HepG2 (cell line): Measurements from ENCODE around the gene TOM1L2. TPM values are rescaled to one million over a fixed set of nuclear protein-coding genes. Genes with fewer than 3 reads are reported as not detected.

ENCODE experiments used
- FOXJ3 ChIP-seq: sonication (generic); formaldehyde crosslinking; IDR thresholded peaks from 2 replicates; pipeline ENCODE4 v1.4.0; 2020; ENCODE audit warnings: missing genetic modification reagents, mild to moderate bottlenecking, borderline replicate concordance
- GFI1 ChIP-seq: sonication (generic); formaldehyde crosslinking; IDR thresholded peaks from 2 replicates; pipeline ENCODE4 v1.5.0; 2020; ENCODE audit warnings: missing genetic modification reagents, mild to moderate bottlenecking, borderline replicate concordance
- HDAC2 ChIP-seq: sonication (generic); formaldehyde crosslinking; IDR thresholded peaks from 2 replicates; pipeline ENCODE4 v1.4.0; 2020; ENCODE audit warnings: missing genetic modification reagents
- NCOR1 ChIP-seq: fragments of 200-600 bp; sonication (generic); IDR thresholded peaks from 2 replicates; pipeline ENCODE4 v1.7.0; 2017; ENCODE audit warnings: antibody characterized with exemption, low read length, borderline replicate concordance
- NR2F6 ChIP-seq, 2 experiments: IDR thresholded peaks; 2 replicates each; pipeline ENCODE4 v1.6.1; 2016; ENCODE audit warnings: antibody characterized with exemption in 1 of 2, mild to moderate bottlenecking in 1 of 2
- RARA ChIP-seq: IDR thresholded peaks from 2 replicates; pipeline ENCODE4 v1.6.1; 2016; ENCODE audit warnings: missing genetic modification reagents, missing compliant biosample characterization
- RXRB ChIP-seq: IDR thresholded peaks from 2 replicates; pipeline ENCODE4 v1.6.1; 2016; ENCODE audit warnings: borderline replicate concordance, missing genetic modification reagents, missing compliant biosample characterization
- SAP130 ChIP-seq: IDR thresholded peaks from 2 replicates; pipeline ENCODE4 v1.6.1; 2016; ENCODE audit warnings: low read depth
- TBX2 ChIP-seq: sonication (generic); formaldehyde crosslinking; IDR thresholded peaks from 2 replicates; pipeline ENCODE4 v1.5.0; 2020; ENCODE audit warnings: missing genetic modification reagents, mild to moderate bottlenecking, borderline replicate concordance
- ZFY ChIP-seq: sonication (generic); formaldehyde crosslinking; IDR thresholded peaks from 2 replicates; pipeline ENCODE4 v1.4.0; 2020; ENCODE audit warnings: missing genetic modification reagents
- ZMYM2 ChIP-seq: sonication (generic); formaldehyde crosslinking; IDR thresholded peaks from 2 replicates; pipeline ENCODE4 v1.8.0; 2022; ENCODE audit warnings: mild to moderate bottlenecking, missing genetic modification reagents
- ZNF331 ChIP-seq: sonication (generic); formaldehyde crosslinking; IDR thresholded peaks from 2 replicates; pipeline ENCODE4 v1.4.0; 2020; ENCODE audit warnings: missing genetic modification reagents
- ZNF33B ChIP-seq: sonication (generic); formaldehyde crosslinking; IDR thresholded peaks from 2 replicates; pipeline ENCODE4 v1.5.1; 2020; ENCODE audit warnings: mild to moderate bottlenecking, missing genetic modification reagents
- ZNF749 ChIP-seq: sonication (generic); formaldehyde crosslinking; IDR thresholded peaks from 2 replicates; pipeline ENCODE4 v1.8.0; 2022; ENCODE audit warnings: mild to moderate bottlenecking, missing genetic modification reagents, moderate library complexity, borderline replicate concordance
- polyA plus RNA-seq, 8 experiments: library from polyadenylated mRNA; depleted of rRNA in 3 of 8; stranded (reverse) in 7 of 8; unstranded in 1 of 8; fragments of >200 nt; fragmentation: Illumina TruSeq in 4 of 8; extraction: Trizol in 4 of 8; gene quantifications; 2 replicates each; pipeline versions ENCODE4 v1.2.1 to v1.2.3, GENCODE V29; 2011 to 2016; ENCODE audit warnings: low read depth in 4 of 8, missing spikeins in 1 of 8, mixed read lengths in 1 of 8; ENCODE audit not compliant: insufficient read depth in 1 of 8
- total RNA-seq, 5 experiments: library from RNA; depleted of rRNA; stranded (reverse); fragments of >200 nt; fragmentation: Illumina TruSeq; extraction: Trizol; gene quantifications; 2 replicates each; pipeline ENCODE4 v1.2.3, GENCODE V29; 2016; ENCODE audit warnings: low read depth in 1 of 5
- TF ChIP-seq, protein P1 (sequence below): sonication (generic); formaldehyde crosslinking; IDR thresholded peaks from 2 replicates; pipeline ENCODE4 v1.4.0; 2020; ENCODE audit warnings: missing genetic modification reagents, borderline replicate concordance
- TF ChIP-seq, protein P2 (sequence below): sonication (generic); formaldehyde crosslinking; IDR thresholded peaks from 2 replicates; pipeline ENCODE4 v1.4.0; 2020; ENCODE audit warnings: missing genetic modification reagents
- TF ChIP-seq, protein P3 (sequence below): IDR thresholded peaks from 2 replicates; pipeline ENCODE4 v1.4.0; 2020; ENCODE audit warnings: mild to moderate bottlenecking, missing genetic modification reagents

Gene TOM1L2
- total and polyA plus RNA-seq, 2 of the 13 experiments (the other 11 are each of a cell fraction or from before 2014, with no cell fraction given) = 4.7 to 7.4 TPM

DNA sequence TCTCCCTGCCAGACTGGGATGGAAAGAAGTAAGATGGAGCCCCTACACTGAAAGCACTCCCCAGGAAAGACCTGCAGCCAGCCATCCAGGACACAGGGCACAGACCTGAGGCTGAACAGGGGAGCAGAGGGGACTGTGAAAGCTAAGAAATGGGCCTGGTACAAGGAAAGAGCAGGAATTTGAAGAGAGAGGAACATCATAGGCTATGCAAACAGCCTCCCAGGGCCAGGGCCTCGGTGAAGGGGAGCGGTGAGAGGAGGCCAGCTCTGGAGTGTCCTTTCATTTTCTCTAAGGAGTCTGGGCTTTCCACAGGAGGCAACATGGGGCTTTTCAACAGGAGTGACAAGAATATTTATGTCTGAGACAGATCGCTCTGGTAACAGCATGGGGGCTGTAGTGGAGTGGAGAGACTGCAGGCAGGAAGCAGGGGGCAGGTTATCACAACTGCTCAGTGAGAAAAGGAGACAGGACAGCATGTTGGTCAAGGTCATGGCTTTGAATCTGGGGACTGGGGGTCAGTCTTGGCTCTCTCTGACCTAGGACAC is 50.1 kb downstream of the TOM1L2 start (continued):
- 0 out of 2 replicates have a peak, but pooled peaks have one; percentile 23 for TF ChIP-seq ZNF331
- TF ChIP-seq TBX2 (CRISPR knock-in tag) = peak; percentile 29; the same call in 1 of the 2 replicates
- no peak for TF ChIP-seq ZNF749 (CRISPR knock-in tag)
- 0 out of 2 replicates have a peak, but pooled peaks have one; percentile 19 for TF ChIP-seq ZFY (CRISPR knock-in tag)
- no peak for TF ChIP-seq ZNF33B (CRISPR knock-in tag)
- no peak for TF ChIP-seq NR2F6 (IDR thresholded peaks at IDR 0.05)
- peak; percentile 44; the same call in 1 of the 2 replicates for TF ChIP-seq NR2F6 (CRISPR knock-in tag; IDR thresholded peaks at IDR 0.05)
- TF ChIP-seq RARA (CRISPR knock-in tag) = peak; percentile 81
- TF ChIP-seq, protein P1, sequence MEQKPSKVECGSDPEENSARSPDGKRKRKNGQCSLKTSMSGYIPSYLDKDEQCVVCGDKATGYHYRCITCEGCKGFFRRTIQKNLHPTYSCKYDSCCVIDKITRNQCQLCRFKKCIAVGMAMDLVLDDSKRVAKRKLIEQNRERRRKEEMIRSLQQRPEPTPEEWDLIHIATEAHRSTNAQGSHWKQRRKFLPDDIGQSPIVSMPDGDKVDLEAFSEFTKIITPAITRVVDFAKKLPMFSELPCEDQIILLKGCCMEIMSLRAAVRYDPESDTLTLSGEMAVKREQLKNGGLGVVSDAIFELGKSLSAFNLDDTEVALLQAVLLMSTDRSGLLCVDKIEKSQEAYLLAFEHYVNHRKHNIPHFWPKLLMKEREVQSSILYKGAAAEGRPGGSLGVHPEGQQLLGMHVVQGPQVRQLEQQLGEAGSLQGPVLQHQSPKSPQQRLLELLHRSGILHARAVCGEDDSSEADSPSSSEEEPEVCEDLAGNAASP (CRISPR knock-in tag) = peak; percentile 54; the same call in 1 of the 2 replicates
- no peak for TF ChIP-seq ZMYM2 (CRISPR knock-in tag)
- TF ChIP-seq GFI1 = no peak
- no peak for TF ChIP-seq FOXJ3 (CRISPR knock-in tag)
- TF ChIP-seq RXRB (CRISPR knock-in tag) = peak; percentile 70; the same call in 1 of the 2 replicates
- TF ChIP-seq HDAC2 (CRISPR knock-in tag) = 0 out of 2 replicates have a peak, but pooled peaks have one; percentile 29
- TF ChIP-seq, protein P2, sequence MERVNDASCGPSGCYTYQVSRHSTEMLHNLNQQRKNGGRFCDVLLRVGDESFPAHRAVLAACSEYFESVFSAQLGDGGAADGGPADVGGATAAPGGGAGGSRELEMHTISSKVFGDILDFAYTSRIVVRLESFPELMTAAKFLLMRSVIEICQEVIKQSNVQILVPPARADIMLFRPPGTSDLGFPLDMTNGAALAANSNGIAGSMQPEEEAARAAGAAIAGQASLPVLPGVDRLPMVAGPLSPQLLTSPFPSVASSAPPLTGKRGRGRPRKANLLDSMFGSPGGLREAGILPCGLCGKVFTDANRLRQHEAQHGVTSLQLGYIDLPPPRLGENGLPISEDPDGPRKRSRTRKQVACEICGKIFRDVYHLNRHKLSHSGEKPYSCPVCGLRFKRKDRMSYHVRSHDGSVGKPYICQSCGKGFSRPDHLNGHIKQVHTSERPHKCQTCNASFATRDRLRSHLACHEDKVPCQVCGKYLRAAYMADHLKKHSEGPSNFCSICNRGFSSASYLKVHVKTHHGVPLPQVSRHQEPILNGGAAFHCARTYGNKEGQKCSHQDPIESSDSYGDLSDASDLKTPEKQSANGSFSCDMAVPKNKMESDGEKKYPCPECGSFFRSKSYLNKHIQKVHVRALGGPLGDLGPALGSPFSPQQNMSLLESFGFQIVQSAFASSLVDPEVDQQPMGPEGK (CRISPR knock-in tag) = peak; percentile 43
- TF ChIP-seq, protein P3, sequence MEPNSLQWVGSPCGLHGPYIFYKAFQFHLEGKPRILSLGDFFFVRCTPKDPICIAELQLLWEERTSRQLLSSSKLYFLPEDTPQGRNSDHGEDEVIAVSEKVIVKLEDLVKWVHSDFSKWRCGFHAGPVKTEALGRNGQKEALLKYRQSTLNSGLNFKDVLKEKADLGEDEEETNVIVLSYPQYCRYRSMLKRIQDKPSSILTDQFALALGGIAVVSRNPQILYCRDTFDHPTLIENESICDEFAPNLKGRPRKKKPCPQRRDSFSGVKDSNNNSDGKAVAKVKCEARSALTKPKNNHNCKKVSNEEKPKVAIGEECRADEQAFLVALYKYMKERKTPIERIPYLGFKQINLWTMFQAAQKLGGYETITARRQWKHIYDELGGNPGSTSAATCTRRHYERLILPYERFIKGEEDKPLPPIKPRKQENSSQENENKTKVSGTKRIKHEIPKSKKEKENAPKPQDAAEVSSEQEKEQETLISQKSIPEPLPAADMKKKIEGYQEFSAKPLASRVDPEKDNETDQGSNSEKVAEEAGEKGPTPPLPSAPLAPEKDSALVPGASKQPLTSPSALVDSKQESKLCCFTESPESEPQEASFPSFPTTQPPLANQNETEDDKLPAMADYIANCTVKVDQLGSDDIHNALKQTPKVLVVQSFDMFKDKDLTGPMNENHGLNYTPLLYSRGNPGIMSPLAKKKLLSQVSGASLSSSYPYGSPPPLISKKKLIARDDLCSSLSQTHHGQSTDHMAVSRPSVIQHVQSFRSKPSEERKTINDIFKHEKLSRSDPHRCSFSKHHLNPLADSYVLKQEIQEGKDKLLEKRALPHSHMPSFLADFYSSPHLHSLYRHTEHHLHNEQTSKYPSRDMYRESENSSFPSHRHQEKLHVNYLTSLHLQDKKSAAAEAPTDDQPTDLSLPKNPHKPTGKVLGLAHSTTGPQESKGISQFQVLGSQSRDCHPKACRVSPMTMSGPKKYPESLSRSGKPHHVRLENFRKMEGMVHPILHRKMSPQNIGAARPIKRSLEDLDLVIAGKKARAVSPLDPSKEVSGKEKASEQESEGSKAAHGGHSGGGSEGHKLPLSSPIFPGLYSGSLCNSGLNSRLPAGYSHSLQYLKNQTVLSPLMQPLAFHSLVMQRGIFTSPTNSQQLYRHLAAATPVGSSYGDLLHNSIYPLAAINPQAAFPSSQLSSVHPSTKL (CRISPR knock-in tag) = peak; percentile 25; the same call in 1 of the 2 replicates
- peak; percentile 24; the same call in 1 of the 2 replicates for TF ChIP-seq SAP130 (CRISPR knock-in tag)
- no peak for TF ChIP-seq NCOR1
- TF ChIP-seq, all 625 proteins: peak for 14
